LoVo (cell line): ENCODE data around the gene PARP15.

Source experiments
- DNase-seq: peaks from one replicate; pipeline ENCODE4 v3.0.0-alpha.2; 2016; ENCODE audit warnings: low spot score

The PARP15 gene

DNA sequence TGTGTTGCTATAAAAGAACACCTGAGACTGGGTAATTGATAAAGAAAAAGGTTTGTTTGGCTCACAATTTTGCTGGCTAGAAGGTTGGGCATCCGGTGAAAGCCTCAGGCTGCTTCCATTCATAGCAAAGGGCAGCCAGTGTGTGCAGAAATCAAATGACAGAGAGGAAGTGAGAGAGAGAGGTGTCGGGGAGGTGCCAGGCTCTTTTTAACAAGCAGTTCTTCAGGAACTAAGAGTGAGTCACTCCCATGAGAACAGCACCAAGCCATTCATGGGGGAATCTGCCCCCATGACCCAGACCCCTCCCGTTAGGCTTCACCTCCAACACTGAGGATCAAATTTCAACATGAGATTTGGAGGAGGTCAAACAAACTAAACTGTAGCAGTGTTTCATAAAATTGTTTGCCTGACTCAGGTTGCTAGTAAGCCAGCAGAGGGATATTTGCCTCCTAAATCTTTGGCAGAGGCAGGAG, 4.5 kb upstream of the PARP15 start:
- DNase-seq, result peak; percentile 40

- no peak for DNase-seq
Observed at GRCh38 chr3:122576174-122576940, 1.1 kb upstream of the PARP15 start.

DNA sequence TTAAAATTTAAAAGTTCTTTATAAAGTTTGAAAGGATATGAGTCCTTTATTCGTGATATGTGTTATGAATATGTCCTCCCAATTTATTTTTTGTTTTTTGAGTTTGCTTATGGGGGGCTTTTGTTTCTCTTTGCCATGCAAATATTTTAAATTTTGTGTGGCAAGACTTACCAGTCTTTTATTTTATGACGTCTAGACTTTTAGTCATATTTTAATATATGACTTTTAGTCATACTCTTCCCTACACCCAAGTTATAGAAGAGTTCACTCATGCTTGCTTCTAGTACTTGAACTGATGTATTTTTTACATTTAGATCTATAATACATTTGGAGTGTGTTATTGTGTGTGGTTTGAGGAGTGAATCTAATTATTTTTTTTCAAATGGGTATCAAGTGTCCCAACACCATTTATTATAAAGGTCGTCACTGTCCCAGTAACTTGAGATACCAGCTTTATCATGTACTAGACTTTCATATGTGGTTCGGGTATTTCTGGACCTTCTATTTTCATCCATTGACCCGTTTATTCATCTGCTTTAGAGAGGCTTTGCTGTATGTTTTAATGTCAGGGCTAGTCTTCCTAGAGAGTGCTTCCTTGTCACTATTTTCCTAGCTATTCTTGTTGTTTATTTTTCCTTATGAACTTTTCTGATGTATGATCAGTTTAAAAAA, 755 bp downstream of the PARP15 start:
- no peak for DNase-seq

DNA sequence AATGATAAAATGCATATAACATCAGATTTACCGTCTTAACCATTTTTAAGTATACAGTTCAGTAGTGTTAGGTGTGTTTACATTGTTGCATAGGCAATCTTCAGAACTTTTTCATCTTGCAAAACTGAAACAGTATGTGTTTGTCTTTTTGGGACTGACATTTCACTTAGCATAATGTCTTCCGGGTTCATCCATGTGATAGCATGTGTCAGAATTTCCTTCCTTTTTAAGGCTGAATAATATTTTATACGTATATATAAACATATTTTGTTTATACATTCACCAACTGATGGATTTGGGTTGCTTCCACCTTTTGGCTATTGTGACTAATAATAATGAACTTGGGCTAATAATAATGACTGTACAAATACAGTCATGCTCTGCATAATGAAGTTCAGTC, 3.0 kb downstream of the PARP15 start:
- DNase-seq, result no peak

GRCh38 chr3:122581622-122582021, 4.2 kb downstream of the PARP15 start:
- no peak for DNase-seq

- DNase-seq, result no peak
Observed at GRCh38 chr3:122582390-122582789, 4.9 kb downstream of the PARP15 start.

DNA sequence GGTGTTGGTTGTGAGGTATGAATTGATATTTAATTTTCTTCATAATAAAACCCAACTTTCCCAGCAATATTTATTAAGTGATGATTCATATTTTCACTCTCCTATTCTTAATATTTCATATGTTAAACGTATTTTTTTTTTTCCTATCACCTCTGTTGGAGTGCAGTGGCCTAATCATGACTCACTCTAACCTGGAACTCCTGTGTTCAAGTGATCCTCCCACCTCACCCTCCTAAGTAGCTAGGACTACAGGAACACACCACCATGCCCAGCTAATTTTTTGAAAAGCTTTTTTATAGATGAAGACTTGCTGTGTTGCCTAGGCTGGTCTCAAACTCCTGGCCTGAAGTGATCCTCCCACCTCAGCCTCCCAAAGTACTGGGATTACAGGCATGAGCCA, 8.6 kb downstream of the PARP15 start:
- no peak for DNase-seq

- no peak for DNase-seq
Observed at GRCh38 chr3:122586773-122587485, 9.5 kb downstream of the PARP15 start.

DNA sequence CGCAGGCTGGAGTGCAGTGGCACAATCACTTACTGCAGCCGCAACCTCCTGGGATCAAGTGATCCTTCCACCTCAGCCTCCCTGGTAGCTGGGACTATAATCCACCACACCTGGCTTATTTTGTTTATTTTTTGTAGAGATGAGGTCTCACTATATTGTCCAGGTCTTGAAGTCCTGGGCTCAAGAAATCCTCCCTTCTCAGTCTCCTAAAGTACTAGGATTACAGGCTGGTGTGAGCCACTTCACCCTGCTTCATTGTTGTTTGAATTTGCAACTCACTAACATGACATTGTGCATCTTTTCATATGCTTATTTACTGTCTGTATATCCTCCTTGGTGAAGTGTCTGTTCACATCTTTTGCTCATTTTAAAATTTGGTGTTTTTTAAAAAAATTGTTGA, 10.1 kb downstream of the PARP15 start:
- DNase-seq, result no peak

GRCh38 chr3:122589297-122589696, 11.8 kb downstream of the PARP15 start:
- DNase-seq, result no peak

- DNase-seq, result no peak
Observed at GRCh38 chr3:122590610-122591009, 13.2 kb downstream of the PARP15 start.

- DNase-seq, result no peak
Observed at GRCh38 chr3:122594025-122594424, 16.6 kb downstream of the PARP15 start.

- DNase-seq, result no peak
Observed at GRCh38 chr3:122598151-122598550, 20.7 kb downstream of the PARP15 start.

- DNase-seq, result no peak
Observed at GRCh38 chr3:122598556-122598955, 21.1 kb downstream of the PARP15 start.

DNA sequence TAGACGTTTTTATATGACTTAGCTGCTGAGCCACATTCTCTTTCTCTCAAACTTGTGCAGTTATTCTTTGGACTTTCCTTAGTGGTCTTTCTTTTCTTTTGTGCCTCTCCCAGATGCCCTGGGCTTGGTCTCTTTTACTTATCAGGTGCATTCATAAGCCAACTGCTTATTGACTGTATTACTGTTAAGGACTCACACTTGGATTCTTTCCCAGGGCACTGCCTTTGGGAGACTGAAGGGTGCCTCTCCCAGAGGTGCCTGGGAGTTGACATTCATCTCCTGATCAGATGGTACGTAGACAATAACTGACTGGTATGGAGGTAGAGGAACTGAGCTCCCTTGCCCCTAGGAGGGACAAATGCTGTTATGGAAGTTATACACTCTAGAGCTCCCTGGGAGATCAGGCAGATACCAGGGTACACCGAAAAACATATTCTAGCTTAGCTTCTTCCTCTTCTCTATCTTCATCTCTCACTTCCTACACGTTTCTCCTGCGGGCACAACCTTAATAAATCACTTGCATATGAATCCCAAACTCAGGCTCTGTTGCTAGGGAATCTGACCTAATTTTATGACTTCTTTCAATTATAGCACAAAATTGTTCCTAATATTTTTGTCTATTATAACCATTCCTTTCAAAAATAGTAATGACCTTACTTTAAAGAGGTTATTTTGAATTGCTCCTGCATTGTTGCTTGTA, 24.7 kb downstream of the PARP15 start:
- no peak for DNase-seq

DNA sequence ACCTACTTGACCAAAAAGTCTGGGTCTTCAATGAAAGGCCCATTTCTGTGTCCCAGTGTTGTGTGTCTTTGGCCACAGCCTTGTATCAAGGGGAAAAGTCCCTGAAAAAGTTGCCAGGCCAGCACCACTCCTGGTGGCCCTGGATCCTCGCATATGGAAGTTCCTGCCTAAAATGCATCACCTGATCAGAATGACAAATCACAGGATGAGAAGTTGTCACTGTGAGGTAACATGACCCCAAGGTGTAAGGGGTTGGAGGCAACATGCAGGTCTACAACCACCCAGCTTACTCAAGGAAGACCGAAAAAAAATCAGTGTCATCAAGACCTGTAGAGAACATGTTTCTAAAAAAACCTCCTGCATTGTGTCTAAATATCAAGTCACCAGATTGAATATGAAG, 25.6 kb downstream of the PARP15 start:
- DNase-seq, result no peak

GRCh38 chr3:122606330-122606729, 28.9 kb downstream of the PARP15 start:
- DNase-seq, result no peak

DNA sequence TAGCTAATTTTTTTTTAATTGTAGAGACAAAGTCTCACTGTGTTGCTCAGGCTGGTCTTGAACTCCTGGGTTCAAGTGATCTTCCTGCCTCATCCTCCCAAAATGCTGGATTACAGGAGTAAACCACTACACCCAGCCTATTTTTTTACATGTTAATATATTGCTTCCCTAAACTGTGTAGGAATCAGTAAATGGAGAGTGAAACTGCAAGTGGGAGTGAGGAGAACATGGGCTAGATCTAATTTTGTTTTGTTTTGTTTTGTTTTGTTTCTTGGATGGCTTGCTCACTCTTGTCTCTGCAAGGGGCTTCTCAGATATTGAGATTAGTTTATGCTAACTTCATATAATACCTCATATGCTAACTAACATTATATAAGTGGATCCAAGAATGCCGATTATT, 31.5 kb downstream of the PARP15 start:
- DNase-seq, result no peak

GRCh38 chr3:122609798-122610559, 32.5 kb downstream of the PARP15 start:
- peak; percentile 53 for DNase-seq

- no peak for DNase-seq
Observed at GRCh38 chr3:122612696-122613095, 35.2 kb downstream of the PARP15 start.

- DNase-seq, result no peak
Observed at GRCh38 chr3:122615303-122615702, 37.9 kb downstream of the PARP15 start.

DNA sequence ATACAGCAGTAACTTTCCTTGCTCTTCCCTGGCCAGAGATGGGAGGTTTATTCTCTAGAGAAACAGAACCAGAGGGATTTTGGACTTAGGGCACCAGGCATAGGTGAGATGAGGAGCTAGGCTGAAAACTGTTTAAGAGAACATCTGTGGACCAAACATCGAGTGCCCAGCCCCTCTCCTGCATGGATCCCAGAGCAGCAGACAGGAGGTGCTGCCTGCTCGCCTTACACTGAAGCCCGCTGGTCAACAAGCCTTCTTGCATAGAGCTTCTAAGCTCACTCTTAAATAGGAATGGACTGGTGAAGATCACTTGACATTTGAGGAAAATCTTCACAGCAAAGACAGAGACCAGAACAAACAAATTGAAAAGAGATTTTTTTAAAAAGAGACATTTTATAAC, 41.2 kb downstream of the PARP15 start:
- DNase-seq, result no peak
